Central memory CD8-positive, alpha-beta T cell (primary cell): ENCODE data around the gene LAMB4.

Experiments
- ATAC-seq: fragments of 150-1000 bp; cut with Tn5 transposase; replicated peaks from 2 replicates; pipeline ENCODE4 v1.10.0; 2022; ENCODE audit warnings: mild to moderate bottlenecking, moderate FRiP score, moderate number of reproducible peaks; ENCODE audit not compliant: poor library complexity, severe bottlenecking; ENCODE audit errors: extremely low read depth
- DNase-seq, 2 donors: peaks; one replicate each; pipeline ENCODE4 v3.0.0; 2021; ENCODE audit warnings: low spot score in 2 of 2
- H3K27ac Mint-ChIP-seq: one replicate; pipeline ENCODE4 v1.8.0; 2022; ENCODE audit warnings: low read depth, mild to moderate bottlenecking, moderate library complexity, mixed read lengths
- H3K27me3 Mint-ChIP-seq: one replicate; pipeline ENCODE4 v1.8.0; 2022; ENCODE audit warnings: mixed read lengths
- H3K36me3 Mint-ChIP-seq: one replicate; pipeline ENCODE4 v1.8.0; 2022; ENCODE audit warnings: mild to moderate bottlenecking, moderate library complexity, mixed read lengths; ENCODE audit not compliant: insufficient read depth
- H3K4me1 Mint-ChIP-seq: one replicate; pipeline ENCODE4 v1.8.0; 2022; ENCODE audit warnings: mixed read lengths
- H3K4me3 Mint-ChIP-seq: one replicate; pipeline ENCODE4 v1.8.0; 2022; ENCODE audit warnings: mild to moderate bottlenecking, moderate library complexity, mixed read lengths
- H3K9me3 Mint-ChIP-seq: one replicate; pipeline ENCODE4 v1.8.0; 2022; ENCODE audit warnings: mixed read lengths

Gene LAMB4

GRCh38 chr7:108083980-108084379 is 46.2 kb downstream of the LAMB4 start:
- Mint-ChIP-seq H3K9me3 (peaks cover 5% of the 10 kb centered on the region), H3K27ac (no peak overlapping the region), H3K27me3 (peaks cover 10% of the 10 kb centered on the region), H3K36me3 (no peaks in the 10 kb centered on the region), H3K4me1 (no peaks in the 10 kb centered on the region), H3K4me3 (no peak overlapping the region)
- no peak for ATAC-seq
- DNase-seq = no peak

GRCh38 chr7:108079648-108080591 is 50.2 kb downstream of the LAMB4 start:
- Mint-ChIP-seq H3K27me3 (peaks cover 10% of the 10 kb centered on the region), H3K4me1 (no peaks in the 10 kb centered on the region), H3K9me3 (peaks cover 5% of the 10 kb centered on the region), H3K27ac (no peak overlapping the region), H3K36me3 (no peaks in the 10 kb centered on the region), H3K4me3 (no peak overlapping the region)
- no peak for ATAC-seq
- no peak for DNase-seq

- Mint-ChIP-seq H3K36me3 (no peaks in the 10 kb centered on the region), H3K27ac (no peak overlapping the region), H3K27me3 (peaks cover 10% of the 10 kb centered on the region), H3K4me1 (no peaks in the 10 kb centered on the region), H3K9me3 (peaks cover 5% of the 10 kb centered on the region), H3K4me3 (no peak overlapping the region)
- ATAC-seq = no peak
- DNase-seq = no peak
Observed at GRCh38 chr7:108079276-108079647, 50.9 kb downstream of the LAMB4 start.

GRCh38 chr7:108078691-108079090 is 51.5 kb downstream of the LAMB4 start:
- H3K4me3 Mint-ChIP-seq = no peak overlapping the region
- no peak overlapping the region for H3K27ac Mint-ChIP-seq
- DNase-seq (no peak), ATAC-seq (no peak)
- H3K27me3 Mint-ChIP-seq = peaks cover 10% of the 10 kb centered on the region
- no peaks in the 10 kb centered on the region for H3K36me3 Mint-ChIP-seq
- peaks cover 5% of the 10 kb centered on the region for H3K9me3 Mint-ChIP-seq
- H3K4me1 Mint-ChIP-seq = no peaks in the 10 kb centered on the region

GRCh38 chr7:108078211-108078673 is 51.9 kb downstream of the LAMB4 start:
- no peak for DNase-seq
- no peak for ATAC-seq
- Mint-ChIP-seq H3K27ac (no peak overlapping the region), H3K27me3 (peaks cover 10% of the 10 kb centered on the region), H3K36me3 (no peaks in the 10 kb centered on the region), H3K4me1 (no peaks in the 10 kb centered on the region), H3K4me3 (no peak overlapping the region), H3K9me3 (peaks cover 5% of the 10 kb centered on the region)

- peaks cover 5% of the 10 kb centered on the region for H3K9me3 Mint-ChIP-seq
- DNase-seq (no peak), ATAC-seq (no peak)
- no peaks in the 10 kb centered on the region for H3K4me1 Mint-ChIP-seq
- H3K4me3 Mint-ChIP-seq = no peak overlapping the region
- H3K36me3 Mint-ChIP-seq = no peaks in the 10 kb centered on the region
- H3K27me3 Mint-ChIP-seq = peaks cover 10% of the 10 kb centered on the region
- H3K27ac Mint-ChIP-seq = no peak overlapping the region
Observed at GRCh38 chr7:108077709-108078108, 52.5 kb downstream of the LAMB4 start.

GRCh38 chr7:108076156-108076555 is 54.0 kb downstream of the LAMB4 start:
- Mint-ChIP-seq H3K9me3 (no peaks in the 10 kb centered on the region), H3K27ac (no peak overlapping the region), H3K4me3 (no peak overlapping the region), H3K36me3 (no peaks in the 10 kb centered on the region), H3K27me3 (peaks cover 2% of the 10 kb centered on the region), H3K4me1 (no peaks in the 10 kb centered on the region)
- no peak for DNase-seq
- no peak for ATAC-seq

GRCh38 chr7:108073305-108074070 is 56.7 kb downstream of the LAMB4 start:
- no peak overlapping the region for H3K27ac Mint-ChIP-seq
- H3K9me3 Mint-ChIP-seq = no peaks in the 10 kb centered on the region
- no peaks in the 10 kb centered on the region for H3K36me3 Mint-ChIP-seq
- ATAC-seq = no peak
- DNase-seq = no peak
- no peaks in the 10 kb centered on the region for H3K4me1 Mint-ChIP-seq
- no peak overlapping the region for H3K4me3 Mint-ChIP-seq
- no peaks in the 10 kb centered on the region for H3K27me3 Mint-ChIP-seq

- Mint-ChIP-seq H3K9me3 (no peaks in the 10 kb centered on the region), H3K27me3 (no peaks in the 10 kb centered on the region), H3K36me3 (no peaks in the 10 kb centered on the region), H3K4me3 (no peak overlapping the region), H3K27ac (no peak overlapping the region), H3K4me1 (no peaks in the 10 kb centered on the region)
- ATAC-seq (no peak), DNase-seq (no peak)
Observed at GRCh38 chr7:108072739-108073138, 57.4 kb downstream of the LAMB4 start.

GRCh38 chr7:108072116-108072515 is 58.0 kb downstream of the LAMB4 start:
- DNase-seq (no peak), ATAC-seq (no peak)
- no peak overlapping the region for H3K4me3 Mint-ChIP-seq
- no peaks in the 10 kb centered on the region for H3K36me3 Mint-ChIP-seq
- H3K27me3 Mint-ChIP-seq = no peaks in the 10 kb centered on the region
- no peaks in the 10 kb centered on the region for H3K4me1 Mint-ChIP-seq
- H3K9me3 Mint-ChIP-seq = no peaks in the 10 kb centered on the region
- H3K27ac Mint-ChIP-seq = no peak overlapping the region

GRCh38 chr7:108071551-108071950 is 58.6 kb downstream of the LAMB4 start:
- no peaks in the 10 kb centered on the region for H3K4me1 Mint-ChIP-seq
- no peaks in the 10 kb centered on the region for H3K9me3 Mint-ChIP-seq
- DNase-seq (no peak), ATAC-seq (no peak)
- H3K36me3 Mint-ChIP-seq = no peaks in the 10 kb centered on the region
- H3K4me3 Mint-ChIP-seq = no peak overlapping the region
- H3K27ac Mint-ChIP-seq = no peak overlapping the region
- no peaks in the 10 kb centered on the region for H3K27me3 Mint-ChIP-seq

GRCh38 chr7:108069646-108070045 is 60.5 kb downstream of the LAMB4 start:
- H3K4me1 Mint-ChIP-seq = no peaks in the 10 kb centered on the region

GRCh38 chr7:108067844-108068243 is 62.3 kb downstream of the LAMB4 start:
- no peaks in the 10 kb centered on the region for H3K27me3 Mint-ChIP-seq
- DNase-seq (no peak), ATAC-seq (no peak)
- no peaks in the 10 kb centered on the region for H3K4me1 Mint-ChIP-seq
- H3K4me3 Mint-ChIP-seq = no peak overlapping the region
- no peaks in the 10 kb centered on the region for H3K9me3 Mint-ChIP-seq
- H3K36me3 Mint-ChIP-seq = no peaks in the 10 kb centered on the region
- no peak overlapping the region for H3K27ac Mint-ChIP-seq

More at GRCh38 chr7:108069646-108070045, 60.5 kb downstream of the LAMB4 start:
- Mint-ChIP-seq H3K36me3 (no peaks in the 10 kb centered on the region), H3K27me3 (no peaks in the 10 kb centered on the region), H3K27ac (no peak overlapping the region), H3K9me3 (no peaks in the 10 kb centered on the region), H3K4me3 (no peak overlapping the region)
- no peak for DNase-seq
- ATAC-seq = no peak
